GM23248 (cell line): ENCODE measurements around the gene KSR2.

ENCODE experiments used
- EZH2 ChIP-seq: fragments of 200-600 bp; sonication (generic); IDR thresholded peaks from 2 replicates; pipeline ENCODE4 v1.6.1; 2018; ENCODE audit warnings: antibody characterized with exemption, mild to moderate bottlenecking; ENCODE audit not compliant: insufficient read depth, poor library complexity, severe bottlenecking
- EZH2phosphoT487 ChIP-seq: fragments of 200-600 bp; sonication (generic); IDR thresholded peaks from 2 replicates; pipeline ENCODE4 v1.6.1; 2018; ENCODE audit warnings: antibody characterized with exemption, moderate library complexity, mild to moderate bottlenecking, low read depth; ENCODE audit not compliant: insufficient read depth

DNA sequence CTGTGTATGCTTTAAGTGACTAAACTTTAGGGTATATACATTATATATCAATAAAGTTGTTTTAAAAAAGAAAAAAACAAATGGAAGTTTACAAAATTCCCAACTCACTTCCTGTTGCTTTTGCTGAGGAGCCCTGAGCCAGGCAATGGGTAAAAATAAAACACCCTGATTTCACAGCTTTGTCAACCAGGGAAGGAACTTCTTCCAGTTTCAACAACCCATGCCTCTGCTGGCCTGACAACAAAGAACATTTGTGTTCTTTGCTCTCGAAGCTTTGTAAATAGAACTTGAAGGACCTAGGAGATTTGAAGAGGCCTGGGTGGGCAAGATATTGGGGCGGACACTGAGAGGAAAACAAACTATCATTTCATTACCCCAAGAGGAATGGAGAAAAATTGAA lies 466.2 kb downstream of the KSR2 start:
- TF ChIP-seq EZH2, result no peak
- no peak for TF ChIP-seq EZH2phosphoT487
